ENCODE results near the gene ACOX3. TPM values are rescaled to one million over a fixed set of nuclear protein-coding genes. Genes with fewer than 3 reads are reported as not detected.

The ACOX3 gene
- polyA plus RNA-seq, 2 of the 4 experiments (the other 2 are of a cell fraction): 4.9 to 8.2 TPM

DNA sequence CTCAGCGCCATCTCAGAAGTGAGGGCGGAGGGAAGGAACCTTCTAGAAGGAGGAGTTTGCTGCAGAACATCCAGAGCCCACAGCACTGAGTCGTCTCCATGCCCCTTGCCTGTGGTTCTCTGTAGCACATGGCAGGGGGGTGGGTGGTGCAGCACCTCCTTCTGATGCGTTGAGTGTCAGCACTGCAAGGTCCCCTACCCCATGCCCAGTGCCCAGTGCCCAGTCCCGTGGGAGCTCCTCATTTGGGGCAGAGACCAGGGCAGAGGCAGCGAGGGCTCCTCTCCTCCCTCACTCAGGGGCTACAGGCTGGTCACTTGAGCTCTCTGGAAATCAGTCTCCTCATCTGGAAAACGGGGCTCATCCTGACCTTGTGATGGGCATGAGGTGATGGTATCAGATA, 92.9 kb downstream of the ACOX3 start:
- FAIRE-seq (no peak), ATAC-seq (no peak), DNase-seq (ENCODE audit: low read depth in 1 of 2, low spot score in 1 of 2) (no peak)
- H3K4me1 ChIP-seq: no peaks in the 10 kb centered on the region
- TF ChIP-seq ZNF302 (CRISPR knock-in tag; IDR thresholded peaks at IDR 0.05) (no peak), MAZ (IDR thresholded peaks at IDR 0.05; ENCODE audit: borderline replicate concordance, low read depth, low read length) (no peak), RCOR1 (IDR thresholded peaks at IDR 0.05; ENCODE audit: low read depth, low read length) (no peak), MAFK (IDR thresholded peaks at IDR 0.05; ENCODE audit: partially characterized antibody) (no peak), HOXB5 (CRISPR knock-in tag; IDR thresholded peaks at IDR 0.05) (no peak), SREBF2 (IDR thresholded peaks at IDR 0.05) (no peak), PHF8 (IDR thresholded peaks at IDR 0.05; ENCODE audit: borderline replicate concordance, low read depth) (no peak), RNF2 (IDR thresholded peaks at IDR 0.05; ENCODE audit: borderline replicate concordance, low read depth) (no peak), NPAS2 (CRISPR knock-in tag; IDR thresholded peaks at IDR 0.05; ENCODE audit: borderline replicate concordance) (no peak), RARB (CRISPR knock-in tag; IDR thresholded peaks at IDR 0.05) (no peak), POLR2A (IDR thresholded peaks at IDR 0.05; ENCODE audit: low read length) (no peak), KDM5A (IDR thresholded peaks at IDR 0.05) (no peak), CEBPB (IDR thresholded peaks at IDR 0.05) (no peak), MYC (IDR thresholded peaks at IDR 0.05; ENCODE audit: borderline replicate concordance, low read length) (no peak), CHD4 (IDR thresholded peaks at IDR 0.05; ENCODE audit: borderline replicate concordance) (no peak), JUNB (IDR thresholded peaks at IDR 0.05) (no peak), NFE2L2 (conservative IDR thresholded peaks at IDR 0.05; ENCODE audit: low read length) (no peak), GATA3 (IDR thresholded peaks at IDR 0.05; ENCODE audit: borderline replicate concordance) (no peak)
- TF ChIP-seq, protein P1, sequence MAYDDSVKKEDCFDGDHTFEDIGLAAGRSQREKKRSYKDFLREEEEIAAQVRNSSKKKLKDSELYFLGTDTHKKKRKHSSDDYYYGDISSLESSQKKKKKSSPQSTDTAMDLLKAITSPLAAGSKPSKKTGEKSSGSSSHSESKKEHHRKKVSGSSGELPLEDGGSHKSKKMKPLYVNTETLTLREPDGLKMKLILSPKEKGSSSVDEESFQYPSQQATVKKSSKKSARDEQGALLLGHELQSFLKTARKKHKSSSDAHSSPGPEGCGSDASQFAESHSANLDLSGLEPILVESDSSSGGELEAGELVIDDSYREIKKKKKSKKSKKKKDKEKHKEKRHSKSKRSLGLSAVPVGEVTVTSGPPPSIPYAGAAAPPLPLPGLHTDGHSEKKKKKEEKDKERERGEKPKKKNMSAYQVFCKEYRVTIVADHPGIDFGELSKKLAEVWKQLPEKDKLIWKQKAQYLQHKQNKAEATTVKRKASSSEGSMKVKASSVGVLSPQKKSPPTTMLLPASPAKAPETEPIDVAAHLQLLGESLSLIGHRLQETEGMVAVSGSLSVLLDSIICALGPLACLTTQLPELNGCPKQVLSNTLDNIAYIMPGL (CRISPR knock-in tag; IDR thresholded peaks at IDR 0.05; ENCODE audit: borderline replicate concordance): no peak
- no peak overlapping the region for H3K27ac ChIP-seq
- WGBS (ENCODE audit: missing lambda C conversion rate): 68% methylated on average over 4 of the region's 7 CpGs
- H3K9me3 ChIP-seq: no peaks in the 10 kb centered on the region
- no peak overlapping the region for H3K4me3 ChIP-seq
- ChIA-PET POLR2A (no interaction called here), CTCF (no interaction called here)
- no peak overlapping the region for H3K4me2 ChIP-seq

DNA sequence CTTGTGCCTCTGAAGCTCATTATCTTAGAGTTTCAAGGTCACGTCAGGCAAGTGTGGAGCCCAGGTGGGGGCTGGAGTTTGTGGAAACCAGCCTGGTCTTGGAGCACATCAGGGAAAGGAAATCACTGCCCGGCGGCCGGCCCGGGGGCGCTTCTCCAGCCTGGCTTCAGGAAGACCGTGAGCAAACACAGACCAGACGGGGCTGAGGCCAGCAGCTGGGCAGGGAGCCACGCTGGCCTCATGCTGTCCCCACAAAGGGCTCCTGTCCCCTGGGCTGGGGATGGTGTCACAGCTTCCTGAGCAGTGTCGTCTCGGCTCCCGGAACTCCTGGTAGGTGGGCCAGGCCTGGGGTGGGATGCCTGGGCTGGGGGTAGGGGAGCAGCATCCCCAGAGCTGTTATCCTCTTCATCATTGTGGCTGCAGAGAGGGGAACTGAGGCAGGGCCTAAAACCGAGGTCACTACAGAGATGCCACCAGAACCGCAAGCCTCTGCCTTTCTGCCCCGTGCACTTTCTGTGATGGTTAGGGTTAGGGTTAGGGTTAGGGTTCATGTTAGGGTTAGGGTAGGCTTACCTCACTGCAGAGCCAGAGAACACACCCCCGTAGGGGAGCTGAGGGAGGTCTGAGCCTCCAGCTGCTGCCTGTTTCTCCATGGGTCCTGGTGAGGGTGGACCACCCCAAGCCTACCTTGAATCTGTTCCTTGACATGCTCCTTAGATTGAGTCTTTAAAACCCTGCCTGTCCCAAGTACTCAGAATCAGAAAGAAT, 93.5 kb downstream of the ACOX3 start:
- CTCF ChIA-PET: no interaction called here
- Histone ChIP-seq H3K4me1 (no peaks in the 10 kb centered on the region), H3K4me3 (no peak overlapping the region), H3K4me2 (no peak overlapping the region), H3K27ac (no peak overlapping the region), H3K9me3 (no peaks in the 10 kb centered on the region)
- ATAC-seq (no peak), DNase-seq (ENCODE audit: low read depth in 1 of 2, low spot score in 1 of 2) (no peak), FAIRE-seq (no peak)
- 56% methylated on average over 11 of the region's 16 CpGs for WGBS (ENCODE audit: missing lambda C conversion rate)
- no peak for TF ChIP-seq CBX8 (IDR thresholded peaks at IDR 0.05)
- no peak for TF ChIP-seq CBX2 (IDR thresholded peaks at IDR 0.05; ENCODE audit: borderline replicate concordance, low read depth)
- TF ChIP-seq, protein P2, sequence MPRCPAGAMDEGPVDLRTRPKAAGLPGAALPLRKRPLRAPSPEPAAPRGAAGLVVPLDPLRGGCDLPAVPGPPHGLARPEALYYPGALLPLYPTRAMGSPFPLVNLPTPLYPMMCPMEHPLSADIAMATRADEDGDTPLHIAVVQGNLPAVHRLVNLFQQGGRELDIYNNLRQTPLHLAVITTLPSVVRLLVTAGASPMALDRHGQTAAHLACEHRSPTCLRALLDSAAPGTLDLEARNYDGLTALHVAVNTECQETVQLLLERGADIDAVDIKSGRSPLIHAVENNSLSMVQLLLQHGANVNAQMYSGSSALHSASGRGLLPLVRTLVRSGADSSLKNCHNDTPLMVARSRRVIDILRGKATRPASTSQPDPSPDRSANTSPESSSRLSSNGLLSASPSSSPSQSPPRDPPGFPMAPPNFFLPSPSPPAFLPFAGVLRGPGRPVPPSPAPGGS (IDR thresholded peaks at IDR 0.05): no peak
- TF ChIP-seq NFE2L2 (conservative IDR thresholded peaks at IDR 0.05; ENCODE audit: low read length): no peak
- TF ChIP-seq ZC3H11A (IDR thresholded peaks at IDR 0.05): no peak
- TF ChIP-seq MYC (IDR thresholded peaks at IDR 0.05; ENCODE audit: borderline replicate concordance, low read length): no peak
- TF ChIP-seq, protein P3, sequence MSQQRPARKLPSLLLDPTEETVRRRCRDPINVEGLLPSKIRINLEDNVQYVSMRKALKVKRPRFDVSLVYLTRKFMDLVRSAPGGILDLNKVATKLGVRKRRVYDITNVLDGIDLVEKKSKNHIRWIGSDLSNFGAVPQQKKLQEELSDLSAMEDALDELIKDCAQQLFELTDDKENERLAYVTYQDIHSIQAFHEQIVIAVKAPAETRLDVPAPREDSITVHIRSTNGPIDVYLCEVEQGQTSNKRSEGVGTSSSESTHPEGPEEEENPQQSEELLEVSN (IDR thresholded peaks at IDR 0.05; ENCODE audit: borderline replicate concordance, low read depth): no peak
- no peak for TF ChIP-seq SREBF2 (IDR thresholded peaks at IDR 0.05)
- TF ChIP-seq CHD2 (IDR thresholded peaks at IDR 0.05; ENCODE audit: low read length, partially characterized antibody): no peak
- no peak for TF ChIP-seq FOSB (CRISPR knock-in tag; IDR thresholded peaks at IDR 0.05)
- TF ChIP-seq, protein P4, sequence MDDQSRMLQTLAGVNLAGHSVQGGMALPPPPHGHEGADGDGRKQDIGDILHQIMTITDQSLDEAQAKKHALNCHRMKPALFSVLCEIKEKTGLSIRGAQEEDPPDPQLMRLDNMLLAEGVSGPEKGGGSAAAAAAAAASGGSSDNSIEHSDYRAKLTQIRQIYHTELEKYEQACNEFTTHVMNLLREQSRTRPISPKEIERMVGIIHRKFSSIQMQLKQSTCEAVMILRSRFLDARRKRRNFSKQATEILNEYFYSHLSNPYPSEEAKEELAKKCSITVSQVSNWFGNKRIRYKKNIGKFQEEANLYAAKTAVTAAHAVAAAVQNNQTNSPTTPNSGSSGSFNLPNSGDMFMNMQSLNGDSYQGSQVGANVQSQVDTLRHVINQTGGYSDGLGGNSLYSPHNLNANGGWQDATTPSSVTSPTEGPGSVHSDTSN (IDR thresholded peaks at IDR 0.05): no peak
- TF ChIP-seq CHD4 (IDR thresholded peaks at IDR 0.05; ENCODE audit: borderline replicate concordance): no peak
- no peak for TF ChIP-seq HOXB13 (CRISPR knock-in tag; IDR thresholded peaks at IDR 0.05; ENCODE audit: low read depth)
- TF ChIP-seq POLR2AphosphoS2 (conservative IDR thresholded peaks at IDR 0.05; ENCODE audit: low read length): no peak
- no peak for TF ChIP-seq HOXB5 (CRISPR knock-in tag; IDR thresholded peaks at IDR 0.05)
- POLR2A ChIA-PET: no interaction called here
